PC-3 (cell line): ENCODE data around the gene SPG11.

Experiments used
- CTCF ChIP-seq: fragments of 300-600 bp; sonication (generic); conservative IDR thresholded peaks from 2 replicates; pipeline ENCODE4 v1.5.1; 2017; ENCODE audit warnings: antibody characterized with exemption, low read depth, mild to moderate bottlenecking, low read length
- EZH2 ChIP-seq: fragments of 300-600 bp; sonication (generic); IDR thresholded peaks from one replicate; pipeline ENCODE4 v1.6.1; 2017; ENCODE audit warnings: antibody characterized with exemption, mild to moderate bottlenecking, low read length; ENCODE audit not compliant: unreplicated experiment
- EZH2phosphoT487 ChIP-seq: fragments of 300-600 bp; sonication (generic); IDR thresholded peaks from 2 replicates; pipeline ENCODE4 v1.6.1; 2018; ENCODE audit warnings: mild to moderate bottlenecking, antibody characterized with exemption, low read length, borderline replicate concordance

- TF ChIP-seq CTCF, result no peak; the same call in 1 of the 2 replicates
- no peak for TF ChIP-seq EZH2
- no peak for TF ChIP-seq EZH2phosphoT487
Measured at GRCh38 chr15:44550734-44551133, 112.7 kb downstream of the SPG11 start.
